Sciatic nerve (tissue), 2 donors: ENCODE results near the gene GPR15. TPM values are rescaled to one million over a fixed set of nuclear protein-coding genes. Genes with fewer than 3 reads are reported as not detected.
"Not testable (repeated sequence)": the region's sequence is repeated elsewhere in the genome, so short reads cannot be mapped to it uniquely, and the experiment has no call there.

ENCODE experiments used
- ATAC-seq: fragments of 200-7000 bp; cut with Tn5 transposase; one replicate; pipeline ENCODE4 v1.9.1; 2020; ENCODE audit warnings: mild to moderate bottlenecking, moderate library complexity
- DNase-seq: peaks from one replicate; pipeline ENCODE4 v3.0.0-alpha.2; 2020; ENCODE audit warnings: low spot score
- intact Hi-C: fragments of 100-400 bp; cut with DNase I; formaldehyde crosslinking; loops from one replicate; pipeline ENCODE4 v1.14.2; 2022
- total RNA-seq: library from RNA; stranded (reverse); fragmentation: NEBNext Ultra II Directional; extraction: Animal tissue kit (Norgen Biotek cat#: 25700); gene quantifications from one replicate; pipeline ENCODE4 v1.2.1, GENCODE V29; 2021
- donor health status: DM: no; HTN: no; CAD: no.
- donor health status: DM: no; HTN: no; CAD: no.

Gene GPR15
- total RNA-seq, 1 donor from 2014 or later, result 0.36 TPM

- DNase-seq (no peak), ATAC-seq (no peak)
- intact Hi-C loops, result no loop called here
Measured at GRCh38 chr3:98554580-98554979, 22.8 kb downstream of the GPR15 start.

- DNase-seq, result no peak
- intact Hi-C loops, result no loop called here
- no peak for ATAC-seq
Measured at GRCh38 chr3:98555025-98555379, 23.2 kb downstream of the GPR15 start.

GRCh38 chr3:98556164-98557130 lies 24.7 kb downstream of the GPR15 start:
- intact Hi-C loops, result no loop called here

GRCh38 chr3:98557324-98558010 lies 25.7 kb downstream of the GPR15 start:
- DNase-seq, result no peak
- intact Hi-C loops, result no loop called here
- ATAC-seq, result no peak

More at GRCh38 chr3:98556164-98557130, 24.7 kb downstream of the GPR15 start:
- no peak for ATAC-seq
- DNase-seq, result no peak

- DNase-seq (no peak), ATAC-seq (no peak)
- intact Hi-C loops, result no loop called here
Measured at GRCh38 chr3:98558100-98558827, 26.5 kb downstream of the GPR15 start.

- DNase-seq, ATAC-seq, intact Hi-C loops: not testable (repeated sequence)
Measured at GRCh38 chr3:98559769-98560168, 28.0 kb downstream of the GPR15 start.

- DNase-seq (no peak), ATAC-seq (no peak)
- intact Hi-C loops, result no loop called here
Measured at GRCh38 chr3:98560911-98561310, 29.1 kb downstream of the GPR15 start.

- ATAC-seq (no peak), DNase-seq (no peak)
- intact Hi-C loops, result no loop called here
Measured at GRCh38 chr3:98561727-98562521, 30.1 kb downstream of the GPR15 start.

- intact Hi-C loops, result no loop called here
- DNase-seq (no peak), ATAC-seq (no peak)
Measured at GRCh38 chr3:98563661-98564281, 32.0 kb downstream of the GPR15 start.

GRCh38 chr3:98564282-98565005 lies 32.7 kb downstream of the GPR15 start:
- no peak for ATAC-seq
- intact Hi-C loops, result no loop called here
- DNase-seq, result no peak

GRCh38 chr3:98565237-98565643 lies 33.5 kb downstream of the GPR15 start:
- DNase-seq (no peak), ATAC-seq (no peak)
- intact Hi-C loops, result no loop called here

GRCh38 chr3:98565843-98566242 lies 34.1 kb downstream of the GPR15 start:
- intact Hi-C loops, result no loop called here
- ATAC-seq (no peak), DNase-seq (no peak)

GRCh38 chr3:98567666-98568270 lies 36.0 kb downstream of the GPR15 start:
- DNase-seq (no peak), ATAC-seq (no peak)
- intact Hi-C loops, result no loop called here

GRCh38 chr3:98568402-98568801 lies 36.6 kb downstream of the GPR15 start:
- no peak for ATAC-seq

GRCh38 chr3:98573181-98573728 lies 41.5 kb downstream of the GPR15 start:
- DNase-seq, result no peak
- intact Hi-C loops, result no loop called here
- ATAC-seq, result no peak

More at GRCh38 chr3:98568402-98568801, 36.6 kb downstream of the GPR15 start:
- intact Hi-C loops, result no loop called here
- no peak for DNase-seq

- DNase-seq, result no peak
- ATAC-seq, result no peak
- intact Hi-C loops, result no loop called here
Measured at GRCh38 chr3:98574132-98574531, 42.4 kb downstream of the GPR15 start.
